Measurements from ENCODE around the gene TPCN1. TPM values are rescaled to one million over a fixed set of nuclear protein-coding genes. Genes with fewer than 3 reads are reported as not detected.

Gene TPCN1
- total RNA-seq, 3 donors from 2014 or later, result 46.9 to 71.7 (median 59.5) TPM

GRCh38 chr12:113271853-113272561 lies 50.7 kb downstream of the TPCN1 start:
- peak in 1 of 2 donors; percentile 74 for DNase-seq (ENCODE audit: low spot score in 2 of 2)
- H3K9me3 ChIP-seq, result no peaks in the 10 kb centered on the region
- peak overlapping the region in 1 of 3 donors; percentile 45 for H3K4me3 ChIP-seq
- no peaks in the 10 kb centered on the region for H3K36me3 ChIP-seq
- intact Hi-C loops (cut with DNase I; ENCODE audit: low total_unique reads), result no loop called here
- TF ChIP-seq POLR2AphosphoS5 (IDR thresholded peaks at IDR 0.05), result peak; percentile 63 to 83 (median 71)
- no peak for TF ChIP-seq POLR2A (IDR thresholded peaks at IDR 0.05)
- no peaks in the 10 kb centered on the region for H3K27me3 ChIP-seq
- peak overlapping the region; percentile 84 to 86 for H3K27ac ChIP-seq
- H3K4me1 ChIP-seq, result peaks cover 0 to 14% of the 10 kb centered on the region in 2 donors

GRCh38 chr12:113273053-113273725 lies 51.9 kb downstream of the TPCN1 start:
- H3K27ac ChIP-seq, result peak overlapping the region; percentile 84 to 86
- intact Hi-C loops (cut with DNase I; ENCODE audit: low total_unique reads), result no loop called here
- H3K4me3 ChIP-seq, result no peak overlapping the region
- no peak for DNase-seq (ENCODE audit: low spot score in 2 of 2)
- no peaks in the 10 kb centered on the region for H3K36me3 ChIP-seq
- no peaks in the 10 kb centered on the region for H3K9me3 ChIP-seq
- no peak for TF ChIP-seq CTCF (IDR thresholded peaks at IDR 0.05)
- TF ChIP-seq POLR2AphosphoS5 (IDR thresholded peaks at IDR 0.05), result no peak
- TF ChIP-seq POLR2A (IDR thresholded peaks at IDR 0.05), result no peak
- H3K4me1 ChIP-seq, result peaks cover 0 to 14% of the 10 kb centered on the region in 2 donors
- H3K27me3 ChIP-seq, result no peaks in the 10 kb centered on the region

DNA sequence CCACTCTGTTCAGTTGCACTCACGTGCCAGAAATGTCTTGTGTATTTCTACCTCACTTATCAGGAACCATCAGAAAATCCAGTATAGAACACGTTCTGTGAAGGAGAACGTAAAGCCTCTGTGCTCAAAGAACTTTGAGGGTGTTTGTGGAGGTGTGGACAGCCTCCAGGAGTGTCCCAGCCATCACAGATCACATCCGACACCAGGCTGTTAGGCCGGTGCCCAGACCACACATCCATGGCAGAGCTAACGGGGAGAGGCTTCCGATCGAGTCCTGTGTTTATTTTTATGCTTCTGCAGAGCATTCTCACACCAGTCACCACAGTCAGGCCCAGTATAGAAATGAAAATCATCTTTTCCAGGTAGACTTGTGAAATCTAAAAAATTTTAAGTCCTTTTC lies 53.6 kb downstream of the TPCN1 start:
- H3K36me3 ChIP-seq, result no peaks in the 10 kb centered on the region
- DNase-seq (ENCODE audit: low spot score in 2 of 2), result no peak
- H3K9me3 ChIP-seq, result no peaks in the 10 kb centered on the region
- TF ChIP-seq POLR2A (IDR thresholded peaks at IDR 0.05) (no peak), POLR2AphosphoS5 (IDR thresholded peaks at IDR 0.05) (no peak), CTCF (IDR thresholded peaks at IDR 0.05) (no peak)
- H3K4me1 ChIP-seq, result peaks cover 0 to 14% of the 10 kb centered on the region in 2 donors
- intact Hi-C loops (cut with DNase I; ENCODE audit: low total_unique reads), result no loop called here
- H3K4me3 ChIP-seq, result no peak overlapping the region
- H3K27ac ChIP-seq, result no peak overlapping the region
- no peaks in the 10 kb centered on the region for H3K27me3 ChIP-seq

- Histone ChIP-seq H3K27ac (no peak overlapping the region), H3K36me3 (no peaks in the 10 kb centered on the region), H3K4me3 (no peak overlapping the region), H3K27me3 (no peaks in the 10 kb centered on the region), H3K9me3 (no peaks in the 10 kb centered on the region), H3K4me1 (peaks cover 0 to 14% of the 10 kb centered on the region in 2 donors)
- TF ChIP-seq CTCF (IDR thresholded peaks at IDR 0.05), result no peak
- TF ChIP-seq POLR2A (IDR thresholded peaks at IDR 0.05), result no peak
- no peak for TF ChIP-seq POLR2AphosphoS5 (IDR thresholded peaks at IDR 0.05)
- intact Hi-C loops (cut with DNase I; ENCODE audit: low total_unique reads), result no loop called here
- DNase-seq (ENCODE audit: low spot score in 2 of 2), result no peak
These were observed 55.0 kb downstream of the TPCN1 start for GRCh38 chr12:113276306-113276705.

- H3K27ac ChIP-seq, result no peak overlapping the region
- H3K4me3 ChIP-seq, result no peak overlapping the region
- no peak for TF ChIP-seq POLR2AphosphoS5 (IDR thresholded peaks at IDR 0.05)
- no peak for TF ChIP-seq CTCF (IDR thresholded peaks at IDR 0.05)
- TF ChIP-seq POLR2A (IDR thresholded peaks at IDR 0.05), result no peak
- no peaks in the 10 kb centered on the region for H3K36me3 ChIP-seq
- no peaks in the 10 kb centered on the region for H3K9me3 ChIP-seq
- DNase-seq (ENCODE audit: low spot score in 2 of 2), result no peak
- H3K27me3 ChIP-seq, result no peaks in the 10 kb centered on the region
- peaks cover 0 to 11% of the 10 kb centered on the region in 2 donors for H3K4me1 ChIP-seq
- intact Hi-C loops (cut with DNase I; ENCODE audit: low total_unique reads), result no loop called here
These were observed 55.8 kb downstream of the TPCN1 start for GRCh38 chr12:113276946-113277500.

All from breast epithelium (tissue), 4 donors.